Measurements from ENCODE around the gene FLACC1.

FLACC1 gene

DNA sequence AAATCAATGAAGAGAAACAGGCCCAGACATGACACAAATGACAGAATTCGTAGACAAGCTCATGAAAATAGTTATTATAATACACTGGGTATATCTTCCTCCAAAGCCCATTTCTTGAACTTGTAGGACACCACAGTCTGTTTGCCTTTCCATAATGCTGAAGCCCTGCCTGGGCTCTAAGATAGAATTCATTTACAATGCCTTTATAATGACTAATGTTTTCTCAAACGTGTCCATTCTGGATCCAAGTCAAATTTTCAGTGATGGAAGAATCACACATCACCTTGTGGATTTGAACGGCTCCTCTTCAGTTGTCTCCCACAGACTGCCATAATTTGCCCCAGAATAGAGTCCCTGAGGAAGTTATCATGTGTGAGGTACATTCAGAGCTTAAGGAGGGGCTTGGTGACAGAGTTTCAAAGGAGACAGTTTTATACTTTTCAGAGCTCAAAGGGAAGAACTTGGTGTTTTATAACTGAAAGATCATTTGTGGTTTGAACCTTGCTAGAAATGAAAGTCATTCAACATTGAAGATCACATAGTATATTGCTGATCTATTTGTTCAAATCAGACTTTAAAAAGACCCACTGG is 58.6 kb downstream of the FLACC1 start:
- TF ChIP-seq FOXP2 (optimal IDR thresholded peaks at IDR 0.05; ENCODE audit: borderline replicate concordance, extremely low read depth, extremely low read length, insufficient read depth) (no peak), TAF1 (IDR thresholded peaks at IDR 0.05; ENCODE audit: borderline replicate concordance, insufficient read depth, low read length) (no peak), SIN3A (IDR thresholded peaks at IDR 0.05; ENCODE audit: borderline replicate concordance, insufficient read depth, low read length) (no peak), POLR2AphosphoS5 (IDR thresholded peaks at IDR 0.05; ENCODE audit: low read depth, low read length) (no peak)
- TF ChIP-seq, protein P1, sequence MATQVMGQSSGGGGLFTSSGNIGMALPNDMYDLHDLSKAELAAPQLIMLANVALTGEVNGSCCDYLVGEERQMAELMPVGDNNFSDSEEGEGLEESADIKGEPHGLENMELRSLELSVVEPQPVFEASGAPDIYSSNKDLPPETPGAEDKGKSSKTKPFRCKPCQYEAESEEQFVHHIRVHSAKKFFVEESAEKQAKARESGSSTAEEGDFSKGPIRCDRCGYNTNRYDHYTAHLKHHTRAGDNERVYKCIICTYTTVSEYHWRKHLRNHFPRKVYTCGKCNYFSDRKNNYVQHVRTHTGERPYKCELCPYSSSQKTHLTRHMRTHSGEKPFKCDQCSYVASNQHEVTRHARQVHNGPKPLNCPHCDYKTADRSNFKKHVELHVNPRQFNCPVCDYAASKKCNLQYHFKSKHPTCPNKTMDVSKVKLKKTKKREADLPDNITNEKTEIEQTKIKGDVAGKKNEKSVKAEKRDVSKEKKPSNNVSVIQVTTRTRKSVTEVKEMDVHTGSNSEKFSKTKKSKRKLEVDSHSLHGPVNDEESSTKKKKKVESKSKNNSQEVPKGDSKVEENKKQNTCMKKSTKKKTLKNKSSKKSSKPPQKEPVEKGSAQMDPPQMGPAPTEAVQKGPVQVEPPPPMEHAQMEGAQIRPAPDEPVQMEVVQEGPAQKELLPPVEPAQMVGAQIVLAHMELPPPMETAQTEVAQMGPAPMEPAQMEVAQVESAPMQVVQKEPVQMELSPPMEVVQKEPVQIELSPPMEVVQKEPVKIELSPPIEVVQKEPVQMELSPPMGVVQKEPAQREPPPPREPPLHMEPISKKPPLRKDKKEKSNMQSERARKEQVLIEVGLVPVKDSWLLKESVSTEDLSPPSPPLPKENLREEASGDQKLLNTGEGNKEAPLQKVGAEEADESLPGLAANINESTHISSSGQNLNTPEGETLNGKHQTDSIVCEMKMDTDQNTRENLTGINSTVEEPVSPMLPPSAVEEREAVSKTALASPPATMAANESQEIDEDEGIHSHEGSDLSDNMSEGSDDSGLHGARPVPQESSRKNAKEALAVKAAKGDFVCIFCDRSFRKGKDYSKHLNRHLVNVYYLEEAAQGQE (IDR thresholded peaks at IDR 0.05; ENCODE audit: insufficient read depth in 1 of 2, low read depth in 2 of 2, low read length in 2 of 2): no peak

DNA sequence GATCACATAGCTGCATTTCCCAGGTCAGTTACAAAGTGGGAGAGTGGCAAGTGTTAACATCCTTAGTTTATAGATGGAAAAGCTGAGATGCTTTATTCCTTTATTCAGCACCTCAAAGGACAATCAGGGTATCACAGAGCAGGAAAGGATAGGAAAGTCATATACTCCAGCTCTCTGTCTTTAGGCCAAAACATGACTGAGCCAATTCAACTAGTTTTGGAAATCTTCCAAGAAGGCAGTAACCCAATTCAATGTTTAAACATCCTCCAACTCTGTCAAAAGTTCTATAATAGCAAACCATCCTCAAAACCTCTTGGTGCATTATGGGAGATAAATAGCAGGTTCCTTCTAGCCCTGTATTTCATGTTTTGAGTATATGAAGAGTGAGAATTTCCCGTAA is 71.6 kb downstream of the FLACC1 start:
- TF ChIP-seq TAF1 (IDR thresholded peaks at IDR 0.05; ENCODE audit: borderline replicate concordance, insufficient read depth, low read length) (no peak), POLR2AphosphoS5 (IDR thresholded peaks at IDR 0.05; ENCODE audit: low read depth, low read length) (no peak), FOXP2 (optimal IDR thresholded peaks at IDR 0.05; ENCODE audit: borderline replicate concordance, extremely low read depth, extremely low read length, insufficient read depth) (no peak), SIN3A (IDR thresholded peaks at IDR 0.05; ENCODE audit: borderline replicate concordance, insufficient read depth, low read length) (no peak)
- TF ChIP-seq, protein P1 (IDR thresholded peaks at IDR 0.05; ENCODE audit: insufficient read depth in 1 of 2, low read depth in 2 of 2, low read length in 2 of 2): no peak

GRCh38 chr2:201280191-201281040 is 76.7 kb downstream of the FLACC1 start:
- TF ChIP-seq TAF1 (IDR thresholded peaks at IDR 0.05; ENCODE audit: borderline replicate concordance, insufficient read depth, low read length) (no peak), FOXP2 (optimal IDR thresholded peaks at IDR 0.05; ENCODE audit: borderline replicate concordance, extremely low read depth, extremely low read length, insufficient read depth) (no peak), SIN3A (IDR thresholded peaks at IDR 0.05; ENCODE audit: borderline replicate concordance, insufficient read depth, low read length) (no peak), POLR2AphosphoS5 (IDR thresholded peaks at IDR 0.05; ENCODE audit: low read depth, low read length) (no peak)
- TF ChIP-seq, protein P1 (IDR thresholded peaks at IDR 0.05; ENCODE audit: insufficient read depth in 1 of 2, low read depth in 2 of 2, low read length in 2 of 2): no peak

GRCh38 chr2:201279079-201279478 is 78.1 kb downstream of the FLACC1 start:
- no peak for TF ChIP-seq FOXP2 (optimal IDR thresholded peaks at IDR 0.05; ENCODE audit: borderline replicate concordance, extremely low read depth, extremely low read length, insufficient read depth)

- TF ChIP-seq TAF1 (IDR thresholded peaks at IDR 0.05; ENCODE audit: borderline replicate concordance, insufficient read depth, low read length): no peak
Observed at GRCh38 chr2:201276511-201276910, 80.6 kb downstream of the FLACC1 start.

- TF ChIP-seq FOXP2 (optimal IDR thresholded peaks at IDR 0.05; ENCODE audit: borderline replicate concordance, extremely low read depth, extremely low read length, insufficient read depth) (no peak), SIN3A (IDR thresholded peaks at IDR 0.05; ENCODE audit: borderline replicate concordance, insufficient read depth, low read length) (no peak), POLR2AphosphoS5 (IDR thresholded peaks at IDR 0.05; ENCODE audit: low read depth, low read length) (no peak), TAF1 (IDR thresholded peaks at IDR 0.05; ENCODE audit: borderline replicate concordance, insufficient read depth, low read length) (no peak)
- TF ChIP-seq, protein P1 (IDR thresholded peaks at IDR 0.05; ENCODE audit: insufficient read depth in 1 of 2, low read depth in 2 of 2, low read length in 2 of 2): no peak
Observed at GRCh38 chr2:201275990-201276389, 81.2 kb downstream of the FLACC1 start.
